ENCODE results near the gene SCRN1.

The SCRN1 gene

DNA sequence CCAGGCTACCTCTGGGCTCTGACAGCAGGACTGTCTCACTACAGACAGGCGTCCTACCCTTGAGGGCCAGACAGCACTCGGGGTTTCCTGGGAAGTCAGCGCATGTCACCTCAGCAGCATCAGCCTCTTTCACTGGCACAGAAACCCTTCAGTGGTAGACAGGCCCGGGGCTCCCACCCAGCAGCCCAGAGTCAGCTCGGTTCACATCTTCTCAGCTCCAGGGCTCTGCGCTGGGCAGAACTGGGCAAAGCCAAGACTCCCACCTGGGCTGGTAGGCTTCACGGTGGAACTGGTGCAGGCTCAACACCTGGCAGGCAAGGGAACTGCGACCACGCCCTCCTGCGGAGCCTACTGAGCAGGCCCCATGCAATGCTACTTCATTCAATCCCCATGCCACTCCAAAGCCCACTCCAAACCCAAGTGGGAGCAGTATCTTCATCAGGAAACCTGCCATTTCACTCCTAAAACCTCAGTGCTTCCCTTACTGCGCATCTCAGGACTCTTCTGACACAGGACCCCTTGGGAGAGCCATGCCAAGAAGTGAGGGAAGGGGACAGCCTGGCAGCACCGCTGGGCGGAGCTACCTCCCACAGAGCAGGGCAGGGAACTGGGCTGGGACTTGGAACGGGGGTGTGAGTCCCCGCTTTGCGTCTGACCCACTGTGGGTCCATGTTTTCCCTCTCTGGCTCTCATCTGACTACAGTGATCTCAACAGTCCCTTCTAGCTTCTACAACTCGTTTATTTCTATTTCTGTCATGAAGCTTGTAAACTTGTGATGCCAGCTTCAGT is 60.4 kb downstream of the SCRN1 start:
- in situ Hi-C loops (cut with MboI; ENCODE audit: low sequenced_read_pairs): no loop called here

DNA sequence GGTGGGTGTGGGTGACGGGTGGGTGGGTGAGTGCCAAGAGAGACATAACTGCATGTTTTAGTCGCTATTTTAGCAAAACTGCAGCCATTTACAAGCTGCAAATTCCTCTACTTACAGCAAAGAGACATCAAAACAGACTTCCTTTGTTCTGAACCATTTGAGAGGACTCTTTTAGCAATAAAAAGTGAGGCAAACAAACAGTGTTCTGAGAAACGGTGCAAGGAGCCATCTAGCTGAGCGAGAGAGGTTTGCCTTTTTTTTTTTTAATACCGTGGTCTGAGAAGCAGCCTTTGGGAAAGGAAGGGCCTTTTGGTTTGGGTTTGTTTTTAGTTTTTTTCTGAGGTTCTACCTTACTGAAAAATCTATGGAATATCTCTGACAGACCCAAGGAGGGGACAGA is 62.9 kb downstream of the SCRN1 start:
- in situ Hi-C loops (cut with MboI; ENCODE audit: low sequenced_read_pairs): no loop called here

DNA sequence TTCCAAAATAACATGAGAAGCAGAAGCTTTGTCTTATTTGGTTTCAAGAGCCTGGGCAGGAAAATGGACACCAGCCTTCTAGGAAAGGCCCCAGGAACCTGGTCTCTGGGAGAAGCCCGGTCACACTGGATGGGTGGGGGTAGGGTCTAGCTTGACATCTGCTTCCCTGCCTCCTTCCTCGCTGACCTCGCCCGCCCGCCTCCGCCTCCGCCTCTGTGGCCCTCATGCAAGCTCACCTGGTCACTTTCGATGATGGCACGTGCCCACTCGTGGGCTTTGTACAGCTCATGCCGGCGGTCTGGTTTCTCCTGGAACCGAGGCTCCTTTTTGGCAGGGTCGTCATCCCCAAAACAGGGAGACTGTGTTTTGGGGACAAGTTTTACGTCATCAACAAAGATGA is 63.4 kb downstream of the SCRN1 start:
- in situ Hi-C loops (cut with MboI; ENCODE audit: low sequenced_read_pairs): no loop called here

GRCh38 chr7:29924684-29925083 is 64.9 kb downstream of the SCRN1 start:
- in situ Hi-C loops (cut with MboI; ENCODE audit: low sequenced_read_pairs): loop anchor here (25.0 kb wide), 1 partner anchor 287 kb away; no protein-coding TSS in a partner anchor

GRCh38 chr7:29924006-29924405 is 65.6 kb downstream of the SCRN1 start:
- in situ Hi-C loops (cut with MboI; ENCODE audit: low sequenced_read_pairs): loop anchor here (25.0 kb wide), 1 partner anchor 287 kb away; no protein-coding TSS in a partner anchor

DNA sequence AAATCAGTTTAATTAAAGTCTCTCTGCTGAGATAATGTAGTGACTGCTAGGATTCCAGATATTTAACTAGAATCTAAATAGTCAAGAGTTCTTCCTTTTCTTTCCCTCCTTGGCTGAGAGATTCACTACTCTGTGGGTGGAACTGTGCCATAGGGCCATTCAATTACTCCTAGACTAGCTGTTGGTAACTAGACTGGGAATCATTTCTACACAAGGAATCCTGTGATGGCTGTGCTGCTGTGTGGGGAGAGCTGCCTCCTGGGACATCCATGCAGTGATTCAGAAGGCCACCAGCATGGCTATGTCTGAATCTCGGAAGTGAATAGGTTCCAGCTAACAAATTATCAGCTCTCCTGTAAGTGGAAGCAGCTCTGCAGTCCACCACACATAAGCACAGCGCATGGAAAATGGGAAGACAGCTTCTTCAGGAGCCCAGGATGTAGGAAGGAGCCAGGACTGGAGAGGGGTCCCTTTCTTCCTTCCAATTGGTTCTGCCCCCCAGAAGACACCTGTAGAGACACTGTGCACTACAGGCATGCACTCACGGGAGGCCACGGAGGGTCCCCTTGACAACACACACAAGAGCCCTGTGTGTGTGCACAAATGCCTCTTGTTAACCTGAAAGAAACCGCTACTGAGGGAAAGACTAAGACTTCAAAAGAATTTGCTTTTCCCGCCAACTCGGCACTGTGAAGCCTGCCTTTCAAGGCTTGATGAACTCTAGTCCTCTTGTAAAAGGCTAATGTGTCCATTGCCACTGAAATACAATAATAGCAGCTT is 66.5 kb downstream of the SCRN1 start:
- in situ Hi-C loops (cut with MboI; ENCODE audit: low sequenced_read_pairs): loop anchor here (25.0 kb wide), 1 partner anchor 286 kb away; no protein-coding TSS in a partner anchor

- in situ Hi-C loops (cut with MboI; ENCODE audit: low sequenced_read_pairs): loop anchor here (25.0 kb wide), 1 partner anchor 284 kb away; no protein-coding TSS in a partner anchor
These were observed 68.1 kb downstream of the SCRN1 start for GRCh38 chr7:29921404-29922010.

DNA sequence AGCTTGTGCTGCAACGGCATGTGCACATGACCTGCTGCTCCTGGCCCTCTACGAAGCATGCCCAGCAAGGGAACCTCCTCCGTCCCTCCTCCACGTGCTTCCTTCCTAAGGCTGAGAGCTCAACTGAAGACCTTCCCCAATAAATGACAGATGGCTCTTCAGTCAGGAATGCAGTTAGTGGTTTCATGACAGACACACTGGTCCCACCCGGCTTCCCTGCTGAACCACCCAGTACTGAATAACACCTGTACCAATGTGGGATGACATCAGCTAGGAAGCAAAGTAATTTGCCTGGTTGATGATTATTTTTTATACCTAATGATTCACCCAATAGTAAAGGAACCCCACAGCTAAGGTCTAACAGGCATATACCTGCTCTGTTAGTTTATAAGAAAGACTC is 69.1 kb downstream of the SCRN1 start:
- in situ Hi-C loops (cut with MboI; ENCODE audit: low sequenced_read_pairs): loop anchor here (25.0 kb wide), 1 partner anchor 283 kb away; no protein-coding TSS in a partner anchor

DNA sequence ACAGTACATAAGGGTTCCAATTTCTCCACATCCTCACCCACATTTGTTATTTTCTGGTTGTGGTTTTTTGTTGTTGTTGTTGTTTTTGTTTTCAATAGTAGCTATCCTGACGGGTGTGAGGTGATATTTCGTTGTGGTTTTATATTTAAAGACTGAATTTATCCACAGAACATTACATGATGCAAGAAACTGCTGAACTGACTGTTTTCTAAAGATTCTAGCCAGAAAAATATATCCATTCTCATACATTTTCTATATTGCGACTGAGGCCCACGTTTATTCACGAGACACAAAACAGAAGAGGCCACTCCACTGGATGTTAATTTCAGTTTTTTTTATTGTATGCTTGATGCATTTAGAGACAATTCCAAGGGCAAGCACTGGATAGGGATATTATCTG is 69.8 kb downstream of the SCRN1 start:
- in situ Hi-C loops (cut with MboI; ENCODE audit: low sequenced_read_pairs): loop anchor here (25.0 kb wide), 1 partner anchor 282 kb away; no protein-coding TSS in a partner anchor

DNA sequence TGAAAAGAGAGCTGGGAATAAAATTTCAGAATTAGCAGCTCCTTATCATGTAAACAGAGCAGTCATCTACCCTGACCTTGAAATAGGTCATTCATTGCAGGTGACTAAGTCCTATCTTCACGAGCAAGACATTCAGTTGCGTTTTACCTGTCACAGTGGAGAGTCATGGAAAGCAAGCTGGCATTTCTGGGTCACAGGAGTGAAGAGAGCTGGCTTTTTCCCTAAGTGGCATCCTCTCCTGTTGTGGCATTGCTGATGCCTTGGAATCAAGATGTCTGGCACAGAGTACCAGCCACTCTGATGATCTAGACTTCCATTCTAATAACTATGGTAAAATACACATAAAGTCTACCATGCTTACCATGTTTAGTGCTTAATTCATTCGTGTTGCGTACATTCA is 70.8 kb downstream of the SCRN1 start:
- in situ Hi-C loops (cut with MboI; ENCODE audit: low sequenced_read_pairs): loop anchor here (25.0 kb wide), 1 partner anchor 282 kb away; no protein-coding TSS in a partner anchor

- in situ Hi-C loops (cut with MboI; ENCODE audit: low sequenced_read_pairs): loop anchor here (25.0 kb wide), 1 partner anchor 280 kb away; no protein-coding TSS in a partner anchor
These were observed 72.0 kb downstream of the SCRN1 start for GRCh38 chr7:29917641-29918040.

DNA sequence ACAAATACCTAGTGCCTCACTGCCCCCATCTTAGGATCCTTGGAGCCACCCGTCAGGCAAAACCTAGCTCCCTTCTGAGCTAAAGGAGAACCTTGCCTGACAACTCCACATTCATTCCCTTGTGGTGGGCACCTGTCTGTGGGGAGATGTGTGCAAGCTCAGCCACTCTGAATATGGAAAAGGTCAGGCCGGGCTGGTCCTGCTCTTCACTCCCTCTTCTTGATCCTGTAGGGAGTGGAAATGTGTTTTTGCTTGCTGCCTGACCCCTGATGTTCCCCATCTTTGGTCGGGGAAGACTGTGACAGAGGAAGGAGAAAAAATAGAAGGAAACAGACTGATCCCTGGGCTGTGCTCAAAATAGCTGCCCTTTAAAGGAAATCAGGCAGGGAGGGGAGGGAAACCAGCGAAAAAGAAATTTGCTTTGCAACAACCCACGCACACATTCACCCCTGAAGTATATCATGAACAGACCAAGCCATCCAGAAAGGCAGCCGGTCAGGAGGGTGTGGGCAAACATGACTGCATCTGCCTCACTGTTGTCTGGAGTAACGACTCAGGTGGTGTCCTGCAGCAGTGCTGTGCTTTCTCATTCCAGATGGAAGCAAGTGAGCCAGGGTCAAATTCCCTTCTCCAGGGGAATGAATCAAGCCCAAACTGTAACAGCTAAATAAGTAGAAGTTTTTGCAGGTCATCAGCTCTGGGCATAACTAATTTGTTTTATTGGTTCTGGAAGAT is 74.0 kb downstream of the SCRN1 start:
- in situ Hi-C loops (cut with MboI; ENCODE audit: low sequenced_read_pairs): loop anchor here (25.0 kb wide), 1 partner anchor 278 kb away; no protein-coding TSS in a partner anchor

DNA sequence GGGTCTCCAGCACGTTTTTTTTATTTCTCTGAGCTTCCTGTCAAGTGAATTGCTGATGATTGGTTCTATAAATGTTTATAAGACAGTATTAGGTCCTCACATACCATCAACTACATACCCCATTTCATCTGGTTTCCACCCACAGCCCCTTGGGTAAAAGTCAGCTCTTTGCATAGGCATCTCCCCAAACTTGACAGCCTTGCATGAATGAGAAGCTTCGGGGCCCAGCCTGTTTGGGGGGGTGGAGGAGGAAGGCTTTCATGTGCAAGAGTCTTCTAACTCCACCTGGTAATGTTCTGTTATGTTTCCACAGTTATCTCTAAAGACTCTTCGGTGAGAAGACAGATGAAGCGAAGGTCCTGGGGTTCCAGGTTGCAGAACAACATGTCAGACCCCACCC is 75.4 kb downstream of the SCRN1 start:
- in situ Hi-C loops (cut with MboI; ENCODE audit: low sequenced_read_pairs): loop anchor here (25.0 kb wide), 1 partner anchor 277 kb away; no protein-coding TSS in a partner anchor

DNA sequence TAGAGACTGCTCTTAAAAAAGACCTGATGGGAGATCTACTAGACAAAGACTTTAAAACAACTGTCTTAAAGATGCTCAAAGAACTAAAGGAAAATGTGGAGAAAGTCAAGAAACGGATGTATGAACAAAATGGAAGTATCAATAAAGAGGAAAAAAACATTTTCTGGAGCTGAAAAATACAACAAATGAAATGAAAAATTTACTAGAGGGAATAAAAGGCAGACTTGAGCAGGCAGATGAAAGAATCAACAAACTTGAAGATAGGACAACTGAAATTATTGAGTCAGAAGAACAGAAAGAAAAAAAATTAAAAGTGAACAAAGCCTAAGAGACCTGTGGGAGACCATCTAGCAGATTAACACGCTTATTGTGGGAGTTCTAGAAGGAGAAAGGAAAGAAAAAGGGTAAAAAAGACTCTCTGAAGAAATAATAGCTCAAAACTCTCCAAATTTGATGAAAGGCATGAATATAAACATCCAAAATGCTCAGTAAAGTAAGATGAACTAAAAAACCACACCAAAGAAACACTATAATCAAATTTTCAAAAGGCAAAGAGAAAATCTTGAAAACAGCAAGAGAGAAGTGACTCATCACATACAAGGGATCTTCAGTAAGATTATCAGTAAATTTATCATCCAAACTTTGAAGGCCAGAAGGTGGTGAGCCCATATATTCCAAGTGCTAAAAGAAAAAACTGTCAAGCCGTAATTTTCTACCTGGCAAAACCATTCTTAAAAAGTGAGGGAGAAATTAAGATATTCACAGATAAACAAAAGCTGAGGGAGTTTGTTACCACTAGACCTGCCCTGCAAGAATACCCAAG is 83.2 kb downstream of the SCRN1 start:
- in situ Hi-C loops (cut with MboI; ENCODE audit: low sequenced_read_pairs): loop anchor here (25.0 kb wide), 1 partner anchor 269 kb away; no protein-coding TSS in a partner anchor

DNA sequence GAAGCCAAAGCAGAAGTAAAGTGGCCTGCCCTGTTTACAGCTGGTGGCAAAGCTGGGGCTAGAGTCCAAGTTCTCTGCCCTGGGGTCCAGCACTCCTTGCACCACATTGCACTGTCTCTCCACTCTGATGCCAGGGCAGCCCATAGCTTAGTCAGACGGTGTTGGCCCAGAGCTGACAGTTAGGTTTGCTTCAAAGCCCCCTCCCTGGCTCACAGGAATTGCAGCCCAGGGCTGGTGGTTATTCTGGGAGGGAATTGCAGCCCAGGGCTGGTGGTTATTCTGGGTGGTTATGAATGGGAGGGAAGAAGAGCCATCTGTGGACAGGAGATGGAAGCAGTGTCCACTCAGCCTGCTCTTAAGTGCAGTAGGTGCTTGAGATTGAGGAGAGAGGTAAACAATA is 88.9 kb downstream of the SCRN1 start:
- in situ Hi-C loops (cut with MboI; ENCODE audit: low sequenced_read_pairs): loop anchor here (25.0 kb wide), 1 partner anchor 263 kb away; no protein-coding TSS in a partner anchor

GRCh38 chr7:29898301-29898700 is 91.3 kb downstream of the SCRN1 start:
- in situ Hi-C loops (cut with MboI; ENCODE audit: low sequenced_read_pairs): no loop called here

GRCh38 chr7:29896685-29897411 is 92.8 kb downstream of the SCRN1 start:
- in situ Hi-C loops (cut with MboI; ENCODE audit: low sequenced_read_pairs): no loop called here

DNA sequence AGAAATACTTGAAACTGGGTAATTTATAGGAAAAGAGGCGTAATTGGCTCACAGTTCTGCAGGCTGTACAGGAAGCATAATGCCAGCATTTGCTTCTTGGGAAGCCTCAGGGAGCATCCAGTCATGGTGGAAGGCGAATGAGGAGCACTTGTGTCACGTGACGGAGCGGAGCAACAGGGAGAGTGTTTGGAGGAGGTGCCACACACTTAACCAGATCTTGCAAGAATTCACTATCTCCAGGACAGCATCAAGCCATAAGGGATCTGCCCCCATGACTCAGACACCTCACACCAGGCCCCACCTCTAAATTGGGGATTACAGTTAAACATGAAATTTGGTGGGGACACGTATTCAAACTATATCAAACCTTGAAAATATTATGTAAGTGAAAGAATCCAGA is 94.0 kb downstream of the SCRN1 start:
- in situ Hi-C loops (cut with MboI; ENCODE audit: low sequenced_read_pairs): no loop called here

DNA sequence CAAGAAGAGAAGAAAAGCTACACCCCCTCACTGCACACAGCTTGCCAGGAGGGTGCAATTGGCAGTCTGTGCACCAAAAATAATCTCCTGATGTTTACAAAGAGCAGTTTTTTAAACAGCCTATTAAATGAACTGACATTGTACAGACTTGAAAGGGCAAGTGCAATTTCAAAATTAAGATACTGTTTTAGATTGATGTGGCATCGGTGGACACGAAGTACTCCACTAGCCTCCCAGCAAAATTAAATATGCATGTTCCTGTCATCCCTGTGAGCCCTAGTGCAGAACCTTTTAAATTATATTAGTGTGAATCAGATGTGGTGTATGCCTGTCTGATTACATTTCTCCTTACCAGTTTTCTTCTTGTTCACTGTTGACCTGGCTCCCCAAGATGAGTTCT is 95.3 kb downstream of the SCRN1 start:
- in situ Hi-C loops (cut with MboI; ENCODE audit: low sequenced_read_pairs): no loop called here
